GM12892 (cell line): ENCODE results near the gene MAP3K5.

Experiments used
- DNase-seq: peaks from one replicate; pipeline ENCODE4 v3.0.0; 2011; ENCODE audit not compliant: insufficient read length
- FAIRE-seq: peaks from 2 replicates; lab custom pipeline; 2011; peaks lifted over from hg19 to GRCh38; lab: Jason Lieb, UNC
- POLR2A ChIP-seq: IDR thresholded peaks from 2 replicates; pipeline ENCODE4 v1.6.1; 2011; ENCODE audit warnings: low read depth, low read length, control low read depth
- POLR2AphosphoS5 ChIP-seq: IDR thresholded peaks from 2 replicates; pipeline ENCODE4 v1.6.1; 2011; ENCODE audit warnings: low read depth, low read length, control low read depth
- TAF1 ChIP-seq: IDR thresholded peaks from 2 replicates; pipeline ENCODE4 v1.6.1; 2011; ENCODE audit warnings: low read depth, mild to moderate bottlenecking, control low read depth, low read length, borderline replicate concordance

MAP3K5 gene

DNA sequence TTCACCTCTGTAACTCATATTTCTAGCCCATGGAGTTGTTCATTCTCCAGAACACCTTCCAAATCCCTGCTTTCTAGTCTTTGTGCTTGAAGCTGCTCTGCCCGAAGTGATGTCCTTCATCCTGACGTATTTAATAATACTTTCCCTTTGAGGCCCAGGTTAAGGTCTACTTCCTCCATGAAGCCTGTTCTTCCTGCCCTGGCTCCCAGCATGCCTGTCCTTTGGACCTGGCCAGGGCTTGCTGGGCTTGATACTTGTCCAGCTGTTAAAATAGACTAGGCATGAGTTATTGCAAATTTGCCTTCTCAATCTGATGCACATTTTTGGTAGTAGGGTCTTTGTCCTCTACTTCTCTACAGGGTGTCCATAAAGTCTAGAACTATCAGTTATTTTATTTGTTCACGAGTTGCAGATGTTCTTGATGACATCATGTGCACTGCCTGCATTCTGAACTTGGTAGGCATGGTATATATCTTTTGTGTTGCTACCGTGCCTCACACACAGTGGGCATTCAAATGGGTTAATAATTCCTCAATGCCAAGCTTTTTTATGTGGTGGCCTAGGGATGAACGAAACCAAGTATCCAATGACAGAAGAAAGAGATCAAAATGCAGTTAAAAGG, 239.0 kb downstream of the MAP3K5 start:
- FAIRE-seq, result no peak
- no peak for DNase-seq
- TF ChIP-seq POLR2AphosphoS5 (no peak), TAF1 (no peak)

DNA sequence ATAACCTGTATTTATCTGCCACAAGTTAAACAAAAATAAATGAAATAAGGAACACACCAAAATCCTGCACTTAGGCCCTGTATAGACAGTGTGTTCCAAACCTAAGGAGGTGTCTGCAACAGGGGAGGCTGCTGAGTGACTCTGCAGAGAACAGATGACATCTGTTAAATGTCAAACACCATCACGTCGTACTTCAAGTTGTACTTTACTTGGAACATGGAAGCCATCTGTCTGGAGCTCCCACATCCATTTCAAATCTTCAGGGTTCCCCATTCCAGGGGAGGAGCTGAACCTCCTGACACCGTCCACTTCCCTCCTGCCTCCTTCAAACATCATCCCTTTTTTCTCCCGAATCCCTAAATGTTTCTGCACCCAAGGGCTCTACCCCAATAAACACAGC, 240.2 kb downstream of the MAP3K5 start:
- no peak for DNase-seq
- FAIRE-seq, result no peak
- TF ChIP-seq POLR2A (no peak), TAF1 (no peak), POLR2AphosphoS5 (no peak)

DNA sequence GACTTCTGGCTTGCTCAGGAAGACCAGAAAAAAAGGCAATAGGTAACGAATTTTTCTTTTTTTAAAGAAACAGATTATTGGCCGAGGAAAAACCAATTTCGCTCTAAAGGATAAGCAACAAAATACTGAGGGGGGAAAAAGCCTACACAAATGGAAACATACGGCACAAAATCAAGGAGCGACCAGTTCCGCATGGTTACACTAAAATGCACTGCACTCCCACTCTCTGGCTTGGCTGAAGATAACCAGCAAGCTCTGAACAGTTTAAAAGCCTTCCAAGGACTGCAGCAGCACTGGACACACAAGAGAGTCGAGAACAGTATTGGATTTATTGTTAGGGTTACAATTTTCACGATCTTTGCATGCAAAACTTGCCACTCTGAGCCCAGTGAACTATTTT, 241.2 kb downstream of the MAP3K5 start:
- FAIRE-seq, result no peak
- DNase-seq, result no peak

DNA sequence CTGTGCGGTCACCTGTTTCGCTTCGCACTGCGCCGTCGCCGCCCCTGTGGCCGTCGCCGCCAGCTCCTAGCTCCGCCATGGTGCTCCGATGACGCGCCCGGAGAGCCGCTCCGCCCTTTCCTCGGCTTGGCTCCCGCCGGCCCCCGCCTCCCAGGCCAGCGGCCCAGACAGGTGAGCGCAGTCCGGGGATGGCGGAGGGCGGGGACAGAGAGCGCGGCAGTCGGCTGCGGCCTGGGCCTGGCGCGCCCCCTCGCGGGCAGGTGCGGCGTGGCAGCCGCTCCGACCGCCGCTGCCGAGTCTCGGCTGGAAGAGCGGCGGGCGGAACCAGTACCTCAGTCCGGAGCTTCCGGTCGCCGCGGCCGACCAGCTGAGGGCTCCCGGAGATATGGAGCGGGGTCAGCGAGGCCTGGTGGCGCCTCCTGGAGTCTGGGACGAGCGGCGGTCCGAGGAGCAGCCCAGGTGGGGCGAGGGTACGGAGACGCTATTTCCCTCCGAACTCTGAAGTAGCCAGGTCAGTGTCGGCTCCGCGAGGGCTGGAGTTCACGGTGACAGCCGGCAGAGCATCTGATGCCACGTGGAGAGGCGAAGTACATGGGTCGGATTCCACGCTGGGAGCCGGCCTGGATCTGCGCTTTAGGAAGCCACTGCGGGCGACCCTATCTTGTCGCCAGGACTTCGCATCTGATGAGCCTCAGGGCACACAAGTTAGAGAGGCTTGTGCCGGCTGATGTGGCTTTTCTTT, 241.8 kb downstream of the MAP3K5 start, which contains the start of gene MAP7:
MAP7 (minus strand) TSS at position 93 of the 742 bp plus-strand sequence; CDS start at position 79, 14 bp downstream.
- peak; percentile 75 for DNase-seq
- no peak for TF ChIP-seq POLR2AphosphoS5
- no peak for TF ChIP-seq TAF1
- no peak for TF ChIP-seq POLR2A
- peak; percentile 58 for FAIRE-seq

More for the DNA sequence above, 241.2 kb downstream of the MAP3K5 start:
- TF ChIP-seq TAF1 (no peak), POLR2AphosphoS5 (no peak), POLR2A (no peak)

DNA sequence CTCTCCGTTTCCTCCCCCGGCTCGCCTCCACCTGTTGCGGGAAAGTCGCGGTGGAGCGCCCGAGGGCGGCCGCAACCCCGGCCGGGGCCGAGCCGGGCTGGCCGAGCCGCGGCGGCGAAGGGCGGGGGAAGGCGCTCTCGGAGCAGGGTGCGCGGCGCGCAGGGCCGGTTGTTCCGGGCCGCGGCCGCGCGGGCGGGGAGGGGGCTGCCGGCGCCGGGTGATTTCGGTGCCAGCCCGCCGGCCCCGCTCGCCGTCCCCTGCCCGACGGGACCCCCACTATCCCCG, 242.3 kb downstream of the MAP3K5 start:
- FAIRE-seq (no peak), DNase-seq (peak; percentile 52)
- no peak for TF ChIP-seq POLR2AphosphoS5
- no peak for TF ChIP-seq POLR2A
- no peak for TF ChIP-seq TAF1

DNA sequence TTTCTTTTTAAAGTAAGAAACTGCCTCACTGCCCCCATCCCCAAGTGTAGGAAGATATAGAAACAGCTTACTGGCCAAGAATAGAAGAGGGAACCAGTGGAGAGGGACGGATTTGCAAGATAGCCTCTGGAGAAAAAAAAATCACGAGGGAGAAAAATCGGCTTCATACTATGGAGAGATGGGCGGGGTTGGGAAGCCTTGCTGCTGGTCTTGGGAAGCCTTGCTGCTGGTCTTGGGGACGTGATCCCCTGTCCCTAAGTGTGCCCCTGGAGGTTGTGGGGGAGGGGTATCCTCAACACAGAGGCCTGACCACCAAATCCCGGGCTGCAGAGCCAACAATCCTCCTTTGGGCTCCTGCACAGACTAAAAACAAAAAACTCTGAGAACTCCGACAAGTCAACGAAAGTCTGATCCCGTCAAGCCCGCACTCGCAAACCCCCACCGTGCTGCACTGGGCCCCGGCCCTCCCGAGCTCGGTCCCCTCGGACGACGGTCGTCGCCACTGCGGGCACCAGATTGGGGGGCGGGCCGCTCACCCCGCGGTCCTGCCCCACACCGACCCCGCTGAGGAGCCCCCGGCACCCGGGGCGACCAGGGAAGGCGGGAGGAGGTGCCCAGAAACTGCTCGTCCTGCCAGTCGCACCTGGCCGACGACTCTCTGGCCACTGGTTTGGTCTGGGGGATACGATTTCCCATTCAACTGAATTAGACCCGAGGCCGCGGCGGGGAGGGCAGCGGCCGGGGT, 242.8 kb downstream of the MAP3K5 start:
- no peak for FAIRE-seq
- TF ChIP-seq TAF1 (no peak), POLR2AphosphoS5 (no peak), POLR2A (no peak)
- no peak for DNase-seq

DNA sequence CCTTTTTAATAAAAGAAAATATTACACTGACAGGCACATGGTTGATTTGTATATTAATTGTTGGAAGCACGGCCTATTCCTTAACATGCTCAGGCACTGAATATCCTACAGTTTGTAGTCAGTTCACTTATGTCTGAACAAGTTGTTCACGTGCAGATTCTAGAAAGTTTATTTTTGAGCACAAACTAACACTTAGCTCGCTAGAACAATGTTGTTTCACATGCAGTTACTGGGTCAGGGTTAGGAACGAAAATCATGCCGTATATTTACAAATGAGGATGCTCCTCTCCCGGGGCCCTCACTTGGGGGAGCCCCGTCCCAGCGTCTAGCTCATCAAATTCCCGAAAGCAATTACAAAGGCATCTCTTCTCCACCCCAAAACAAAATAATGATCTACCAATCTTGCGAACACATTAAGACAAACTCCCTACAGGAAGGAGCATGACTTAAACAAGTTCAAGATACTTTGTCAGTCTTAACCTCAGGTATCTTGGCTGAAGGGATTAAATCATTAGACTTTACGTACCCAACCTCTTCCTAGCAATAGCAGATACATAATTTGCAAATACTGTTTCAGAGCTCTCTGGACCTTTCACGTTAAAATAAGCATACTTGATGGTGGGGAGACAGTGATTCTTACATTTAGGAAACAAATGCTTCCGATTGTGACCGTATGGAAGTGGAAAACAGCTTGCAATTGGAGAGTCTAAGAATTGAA, 243.5 kb downstream of the MAP3K5 start:
- no peak for DNase-seq
- no peak for TF ChIP-seq TAF1
- TF ChIP-seq POLR2AphosphoS5, result no peak
- TF ChIP-seq POLR2A, result no peak
- FAIRE-seq, result no peak

DNA sequence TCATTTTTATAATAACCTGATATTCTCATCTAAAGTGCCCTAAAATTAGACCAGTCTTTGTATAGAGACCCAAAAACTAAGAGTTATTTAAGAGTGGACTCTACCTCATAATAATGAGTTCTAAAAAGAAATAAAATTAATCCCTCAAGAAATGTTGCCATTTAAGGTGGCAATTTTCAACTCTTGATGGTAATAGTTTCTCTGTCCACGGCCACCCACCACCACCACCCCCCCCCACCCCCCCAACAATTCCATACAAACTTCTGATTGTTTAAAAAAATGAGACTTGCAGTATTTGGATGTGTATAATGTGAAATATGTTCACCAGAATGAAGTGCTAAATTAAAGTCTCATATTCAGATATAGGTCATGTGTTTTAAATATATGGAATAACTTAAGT, 244.4 kb downstream of the MAP3K5 start:
- FAIRE-seq (no peak), DNase-seq (no peak)
- no peak for TF ChIP-seq POLR2A
- TF ChIP-seq TAF1, result no peak
- no peak for TF ChIP-seq POLR2AphosphoS5

DNA sequence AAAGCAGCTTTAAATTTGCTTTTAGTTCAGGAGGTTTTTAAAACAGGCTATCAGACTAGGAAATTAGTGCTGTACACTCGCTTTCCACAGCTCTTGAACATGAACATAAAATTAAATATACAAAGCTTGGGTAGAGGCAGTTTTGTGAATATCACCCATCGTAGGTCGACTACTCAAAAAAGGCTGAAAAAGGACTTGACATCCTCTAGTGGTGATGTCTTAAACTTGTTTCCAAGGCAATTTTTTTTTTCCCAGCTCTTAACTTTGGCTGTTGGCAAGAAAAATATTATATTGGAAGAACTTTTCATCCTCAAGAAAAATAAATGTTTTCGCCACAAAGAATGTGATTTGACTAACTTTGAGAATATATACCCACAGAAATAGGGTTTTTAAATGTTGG, 244.9 kb downstream of the MAP3K5 start:
- TF ChIP-seq TAF1 (no peak), POLR2A (no peak), POLR2AphosphoS5 (no peak)
- DNase-seq (no peak), FAIRE-seq (no peak)

DNA sequence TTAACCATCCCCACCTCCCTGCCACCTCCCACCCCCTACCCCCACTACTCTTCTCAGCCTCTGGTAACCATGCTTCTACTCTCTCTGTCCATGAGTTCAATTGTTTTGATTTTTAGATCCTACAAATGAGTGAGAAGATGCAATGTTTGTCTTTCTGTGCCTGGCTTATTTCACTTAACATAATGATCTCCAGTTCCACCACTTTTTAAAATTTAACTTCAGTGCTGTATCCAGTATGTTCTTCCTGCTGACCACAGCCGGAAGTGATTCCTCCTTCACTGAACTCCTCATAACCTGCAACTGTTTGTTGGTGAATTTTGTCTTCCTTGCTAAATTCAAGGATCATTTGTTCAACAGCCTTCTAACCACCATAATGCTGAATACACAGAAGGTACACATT, 245.9 kb downstream of the MAP3K5 start:
- FAIRE-seq (no peak), DNase-seq (no peak)
- TF ChIP-seq POLR2A, result no peak
- TF ChIP-seq TAF1, result no peak
- TF ChIP-seq POLR2AphosphoS5, result no peak

DNA sequence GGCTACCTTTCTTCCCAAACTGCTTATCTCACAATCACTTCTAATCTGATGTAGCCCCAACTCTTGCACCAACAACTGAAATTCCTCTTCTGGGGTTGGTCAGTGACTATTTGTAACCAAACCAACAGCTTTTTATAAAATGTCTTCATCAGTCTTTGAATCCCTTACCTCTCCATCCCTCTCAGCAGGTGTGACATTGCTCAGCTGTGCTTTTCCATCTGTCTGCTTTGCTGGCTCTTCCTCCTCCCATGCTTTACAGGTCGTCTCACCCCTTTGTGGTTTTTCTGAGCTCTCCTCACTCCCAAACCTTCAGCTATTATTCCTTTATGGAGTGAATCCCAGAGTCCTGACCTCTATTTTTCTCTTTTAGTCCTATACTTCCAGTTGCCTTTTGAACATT, 248.0 kb downstream of the MAP3K5 start:
- TF ChIP-seq POLR2AphosphoS5 (no peak), POLR2A (no peak), TAF1 (no peak)
- DNase-seq, result no peak
- FAIRE-seq, result no peak

DNA sequence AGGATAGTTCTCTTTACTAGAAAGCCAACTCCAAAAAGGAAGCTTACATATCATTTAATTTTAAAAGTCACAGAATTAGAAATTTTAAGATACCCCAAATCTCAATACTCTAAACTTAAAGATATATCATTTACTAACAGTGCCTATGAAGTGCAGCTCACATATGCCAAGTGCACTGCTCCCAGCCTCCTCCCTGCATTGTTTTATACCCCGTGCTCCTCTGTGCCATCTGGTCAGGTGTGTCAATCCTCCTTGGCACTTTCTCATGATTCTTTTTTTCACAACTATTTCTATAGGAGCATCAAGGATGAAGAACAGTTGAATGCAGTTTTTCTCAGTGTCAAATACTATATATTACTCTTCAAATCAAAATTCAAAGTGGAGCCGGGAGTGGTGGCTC, 250.9 kb downstream of the MAP3K5 start:
- TF ChIP-seq POLR2AphosphoS5 (no peak), TAF1 (no peak), POLR2A (no peak)
- FAIRE-seq (no peak), DNase-seq (no peak)
